Measurements from ENCODE around the gene WDSUB1.

The WDSUB1 gene

GRCh38 chr2:159270744-159271379 is 15.6 kb downstream of the WDSUB1 start:
- no peak for DNase-seq (ENCODE audit: low spot score)
- in situ Hi-C loops (cut with MboI; ENCODE audit: low pct_unique_long_range_greater_than_20kb, low sequenced_read_pairs, unreplicated experiment) = no loop called here
- TF ChIP-seq CTCF (IDR thresholded peaks at IDR 0.05; ENCODE audit: extremely low read depth, insufficient read depth, missing control alignments) = no peak

GRCh38 chr2:159267921-159268320 is 18.6 kb downstream of the WDSUB1 start:
- TF ChIP-seq CTCF (IDR thresholded peaks at IDR 0.05; ENCODE audit: extremely low read depth, insufficient read depth, missing control alignments) = no peak
- in situ Hi-C loops (cut with MboI; ENCODE audit: low pct_unique_long_range_greater_than_20kb, low sequenced_read_pairs, unreplicated experiment) = no loop called here
- DNase-seq (ENCODE audit: low spot score) = no peak

DNA sequence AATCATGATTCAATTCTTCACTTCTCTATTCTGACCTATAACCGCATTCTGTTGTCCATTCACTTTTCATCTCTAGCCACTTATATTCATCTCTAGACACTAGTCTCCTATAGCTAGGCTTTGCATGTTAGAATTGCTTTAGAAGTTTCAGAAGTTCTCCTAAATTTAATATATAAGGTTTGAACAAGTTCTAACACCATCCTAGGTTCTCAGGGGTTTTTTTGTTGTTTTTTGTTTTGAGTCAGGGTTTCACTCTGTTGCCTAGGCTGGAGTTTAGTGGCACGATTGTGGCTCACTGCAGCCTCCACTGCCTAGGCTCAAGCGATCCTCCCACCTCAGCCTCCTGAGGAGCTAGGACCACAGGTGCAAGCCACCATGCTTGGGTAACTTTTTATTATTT is 19.9 kb downstream of the WDSUB1 start:
- in situ Hi-C loops (cut with MboI; ENCODE audit: low pct_unique_long_range_greater_than_20kb, low sequenced_read_pairs, unreplicated experiment) = no loop called here
- DNase-seq (ENCODE audit: low spot score) = no peak
- no peak for TF ChIP-seq CTCF (IDR thresholded peaks at IDR 0.05; ENCODE audit: extremely low read depth, insufficient read depth, missing control alignments)

DNA sequence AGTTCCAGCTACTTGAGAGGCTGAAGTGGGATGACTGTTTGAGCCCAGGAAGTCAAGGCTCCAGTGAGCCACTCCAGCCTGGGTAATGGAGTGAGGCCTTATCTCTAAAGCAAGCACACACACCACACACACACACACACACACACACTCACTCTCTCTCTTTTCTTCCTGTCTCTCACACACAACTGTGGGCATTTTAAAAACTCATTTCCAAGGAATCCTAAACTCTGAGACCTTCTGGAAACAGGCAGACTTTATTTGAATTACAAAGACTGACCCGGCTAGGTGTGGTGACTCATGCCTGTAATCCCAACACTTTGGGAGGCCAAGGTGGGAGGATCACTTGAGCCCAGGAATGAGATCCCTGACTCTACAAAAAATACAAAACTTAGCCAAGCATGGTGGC is 21.3 kb downstream of the WDSUB1 start:
- in situ Hi-C loops (cut with MboI; ENCODE audit: low pct_unique_long_range_greater_than_20kb, low sequenced_read_pairs, unreplicated experiment) = no loop called here
- no peak for DNase-seq (ENCODE audit: low spot score)
- TF ChIP-seq CTCF (IDR thresholded peaks at IDR 0.05; ENCODE audit: extremely low read depth, insufficient read depth, missing control alignments) = no peak

GRCh38 chr2:159262904-159263303 is 23.6 kb downstream of the WDSUB1 start:
- TF ChIP-seq CTCF (IDR thresholded peaks at IDR 0.05; ENCODE audit: extremely low read depth, insufficient read depth, missing control alignments) = no peak
- no peak for DNase-seq (ENCODE audit: low spot score)
- in situ Hi-C loops (cut with MboI; ENCODE audit: low pct_unique_long_range_greater_than_20kb, low sequenced_read_pairs, unreplicated experiment) = no loop called here

- DNase-seq (ENCODE audit: low spot score) = no peak
- TF ChIP-seq CTCF (IDR thresholded peaks at IDR 0.05; ENCODE audit: extremely low read depth, insufficient read depth, missing control alignments) = no peak
- in situ Hi-C loops (cut with MboI; ENCODE audit: low pct_unique_long_range_greater_than_20kb, low sequenced_read_pairs, unreplicated experiment) = no loop called here
Measured at GRCh38 chr2:159262226-159262625, 24.3 kb downstream of the WDSUB1 start.

All from GM13977 (cell line).